HEK293 (cell line): Measurements from ENCODE around the gene SBK1.

Source experiments
- KLF9 ChIP-seq: fragments of 450-650 bp; formaldehyde crosslinking; IDR thresholded peaks from 2 replicates; pipeline ENCODE4 v1.5.1; 2016; ENCODE audit warnings: missing biosample characterization, missing genetic modification characterization, low read depth
- PRDM1 ChIP-seq: fragments of 450-650 bp; formaldehyde crosslinking; IDR thresholded peaks from 2 replicates; pipeline ENCODE4; 2016; ENCODE audit warnings: missing biosample characterization, missing genetic modification characterization
- PRDM2 ChIP-seq: fragments of 450-650 bp; formaldehyde crosslinking; IDR thresholded peaks from 2 replicates; pipeline ENCODE4 v1.5.1; 2016; ENCODE audit warnings: missing biosample characterization, missing genetic modification characterization, borderline replicate concordance
- ZBTB21 ChIP-seq: fragments of 450-650 bp; formaldehyde crosslinking; IDR thresholded peaks from 2 replicates; pipeline ENCODE4 v1.5.1; 2017; ENCODE audit warnings: missing biosample characterization, missing genetic modification characterization
- ZBTB48 ChIP-seq: fragments of 450-650 bp; formaldehyde crosslinking; IDR thresholded peaks from 2 replicates; pipeline ENCODE4 v1.5.1; 2016; ENCODE audit warnings: missing biosample characterization, missing genetic modification characterization
- ZNF121 ChIP-seq: fragments of 450-650 bp; formaldehyde crosslinking; IDR thresholded peaks from 2 replicates; pipeline ENCODE4 v1.5.1; 2016; ENCODE audit warnings: missing biosample characterization, missing genetic modification characterization
- ZNF133 ChIP-seq: fragments of 450-650 bp; formaldehyde crosslinking; IDR thresholded peaks from 2 replicates; pipeline ENCODE4 v1.5.1; 2016; ENCODE audit warnings: missing biosample characterization, missing genetic modification characterization
- ZNF341 ChIP-seq: fragments of 450-650 bp; formaldehyde crosslinking; IDR thresholded peaks from 2 replicates; pipeline ENCODE4; 2016; ENCODE audit warnings: low read depth, missing biosample characterization, missing genetic modification characterization
- ZNF416 ChIP-seq: fragments of 450-650 bp; formaldehyde crosslinking; IDR thresholded peaks from 2 replicates; pipeline ENCODE4 v1.5.1; 2016; ENCODE audit warnings: missing biosample characterization, missing genetic modification characterization
- ZNF529 ChIP-seq: fragments of 450-650 bp; formaldehyde crosslinking; IDR thresholded peaks from 2 replicates; pipeline ENCODE4 v1.5.1; 2017; ENCODE audit warnings: missing genetic modification characterization, missing biosample characterization; ENCODE audit not compliant: insufficient replicate concordance
- ZSCAN23 ChIP-seq: fragments of 450-650 bp; formaldehyde crosslinking; IDR thresholded peaks from 2 replicates; pipeline ENCODE4 v1.5.1; 2016; ENCODE audit warnings: missing biosample characterization, missing genetic modification characterization
- TF ChIP-seq, protein P1 (sequence below): fragments of 450-650 bp; formaldehyde crosslinking; IDR thresholded peaks from 2 replicates; pipeline ENCODE4 v1.5.1; 2016; ENCODE audit warnings: missing biosample characterization, missing genetic modification characterization

DNA sequence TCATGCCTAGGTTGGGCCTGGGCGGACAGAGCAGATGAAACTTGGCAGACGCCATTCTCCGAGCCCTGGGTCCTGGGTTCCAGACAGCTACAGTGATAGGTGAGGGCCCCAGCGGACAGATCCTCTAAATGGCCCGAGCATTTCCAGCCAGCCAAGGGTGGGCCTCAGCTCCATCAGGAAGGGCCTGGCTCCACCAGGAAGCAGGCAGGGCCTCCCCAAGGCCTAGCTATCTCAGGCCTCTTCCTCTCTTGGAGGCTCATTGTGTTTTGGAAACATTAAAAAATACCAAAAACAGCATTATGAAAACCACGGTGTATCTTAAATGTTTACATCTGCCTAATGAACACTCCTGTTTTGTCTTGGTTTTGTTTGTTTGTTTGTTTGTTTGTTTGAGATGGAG lies 38.2 kb upstream of the SBK1 start:
- TF ChIP-seq PRDM1 (tag by site-specific recombination) = no peak
- TF ChIP-seq ZBTB48 = no peak
- TF ChIP-seq ZNF121 (tag by site-specific recombination) = no peak
- no peak for TF ChIP-seq ZNF341 (tag by site-specific recombination)
- TF ChIP-seq ZSCAN23 = no peak
- TF ChIP-seq, protein P1, sequence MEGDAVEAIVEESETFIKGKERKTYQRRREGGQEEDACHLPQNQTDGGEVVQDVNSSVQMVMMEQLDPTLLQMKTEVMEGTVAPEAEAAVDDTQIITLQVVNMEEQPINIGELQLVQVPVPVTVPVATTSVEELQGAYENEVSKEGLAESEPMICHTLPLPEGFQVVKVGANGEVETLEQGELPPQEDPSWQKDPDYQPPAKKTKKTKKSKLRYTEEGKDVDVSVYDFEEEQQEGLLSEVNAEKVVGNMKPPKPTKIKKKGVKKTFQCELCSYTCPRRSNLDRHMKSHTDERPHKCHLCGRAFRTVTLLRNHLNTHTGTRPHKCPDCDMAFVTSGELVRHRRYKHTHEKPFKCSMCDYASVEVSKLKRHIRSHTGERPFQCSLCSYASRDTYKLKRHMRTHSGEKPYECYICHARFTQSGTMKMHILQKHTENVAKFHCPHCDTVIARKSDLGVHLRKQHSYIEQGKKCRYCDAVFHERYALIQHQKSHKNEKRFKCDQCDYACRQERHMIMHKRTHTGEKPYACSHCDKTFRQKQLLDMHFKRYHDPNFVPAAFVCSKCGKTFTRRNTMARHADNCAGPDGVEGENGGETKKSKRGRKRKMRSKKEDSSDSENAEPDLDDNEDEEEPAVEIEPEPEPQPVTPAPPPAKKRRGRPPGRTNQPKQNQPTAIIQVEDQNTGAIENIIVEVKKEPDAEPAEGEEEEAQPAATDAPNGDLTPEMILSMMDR (tag by site-specific recombination) = no peak
- no peak for TF ChIP-seq ZNF133 (tag by site-specific recombination)
- TF ChIP-seq ZBTB21 (tag by site-specific recombination) = no peak
- TF ChIP-seq PRDM2 = no peak
- no peak for TF ChIP-seq ZNF529 (tag by site-specific recombination)
- TF ChIP-seq ZNF416 (tag by site-specific recombination) = no peak
- no peak for TF ChIP-seq KLF9 (tag by site-specific recombination)
